Measurements from ENCODE around the gene PTPRD. TPM values are rescaled to one million over a fixed set of nuclear protein-coding genes. Genes with fewer than 3 reads are reported as not detected.

Gene PTPRD
- total RNA-seq, 1 experiment from 2014 or later = not detected

GRCh38 chr9:10104774-10105173 is 508.0 kb downstream of the PTPRD start:
- peaks cover 95% of the 10 kb centered on the region for H3K27me3 Mint-ChIP-seq (ENCODE audit: insufficient read depth, unreplicated experiment)
- no peaks in the 10 kb centered on the region for H3K4me1 Mint-ChIP-seq (ENCODE audit: insufficient read depth, unreplicated experiment)
- intact Hi-C loops (cut with micrococcal nuclease) = no loop called here
- no peaks in the 10 kb centered on the region for H3K36me3 Mint-ChIP-seq (ENCODE audit: insufficient read depth, unreplicated experiment)
- no peaks in the 10 kb centered on the region for H3K9me3 Mint-ChIP-seq (ENCODE audit: unreplicated experiment)
- H3K4me3 Mint-ChIP-seq (ENCODE audit: unreplicated experiment) = no peak overlapping the region
- BruUV-seq (replicated peaks) = no TSS peak
- no peak for TF ChIP-seq CTCF (IDR thresholded peaks at IDR 0.05; ENCODE audit: unreplicated experiment)
- no peak for DNase-seq (ENCODE audit: unreplicated experiment)
- ChIA-PET POLR2A (no interaction called here), CTCF (no interaction called here)
- no peak overlapping the region for H3K27ac Mint-ChIP-seq (ENCODE audit: low read depth, unreplicated experiment)

- BruUV-seq (replicated peaks) = no TSS peak
- H3K4me3 Mint-ChIP-seq (ENCODE audit: unreplicated experiment) = no peak overlapping the region
- DNase-seq (ENCODE audit: unreplicated experiment) = no peak
- H3K4me1 Mint-ChIP-seq (ENCODE audit: insufficient read depth, unreplicated experiment) = no peaks in the 10 kb centered on the region
- CTCF ChIA-PET = no interaction called here
- no peak overlapping the region for H3K27ac Mint-ChIP-seq (ENCODE audit: low read depth, unreplicated experiment)
- intact Hi-C loops (cut with micrococcal nuclease) = no loop called here
- no peaks in the 10 kb centered on the region for H3K9me3 Mint-ChIP-seq (ENCODE audit: unreplicated experiment)
- no peaks in the 10 kb centered on the region for H3K36me3 Mint-ChIP-seq (ENCODE audit: insufficient read depth, unreplicated experiment)
- TF ChIP-seq CTCF (IDR thresholded peaks at IDR 0.05; ENCODE audit: unreplicated experiment) = no peak
- POLR2A ChIA-PET = no interaction called here
- H3K27me3 Mint-ChIP-seq (ENCODE audit: insufficient read depth, unreplicated experiment) = peaks cover 40% of the 10 kb centered on the region
These were observed 517.6 kb downstream of the PTPRD start for GRCh38 chr9:10095208-10095607.

GRCh38 chr9:10094563-10094962 is 518.2 kb downstream of the PTPRD start:
- Mint-ChIP-seq H3K27me3 (ENCODE audit: insufficient read depth, unreplicated experiment) (peaks cover 36% of the 10 kb centered on the region), H3K4me1 (ENCODE audit: insufficient read depth, unreplicated experiment) (no peaks in the 10 kb centered on the region), H3K36me3 (ENCODE audit: insufficient read depth, unreplicated experiment) (no peaks in the 10 kb centered on the region), H3K4me3 (ENCODE audit: unreplicated experiment) (no peak overlapping the region), H3K9me3 (ENCODE audit: unreplicated experiment) (no peaks in the 10 kb centered on the region), H3K27ac (ENCODE audit: low read depth, unreplicated experiment) (no peak overlapping the region)
- POLR2A ChIA-PET = no interaction called here
- CTCF ChIA-PET = no interaction called here
- no peak for DNase-seq (ENCODE audit: unreplicated experiment)
- no peak for TF ChIP-seq CTCF (IDR thresholded peaks at IDR 0.05; ENCODE audit: unreplicated experiment)
- intact Hi-C loops (cut with micrococcal nuclease) = no loop called here
- BruUV-seq (replicated peaks) = no TSS peak

GRCh38 chr9:10080012-10080411 is 532.8 kb downstream of the PTPRD start:
- Mint-ChIP-seq H3K4me1 (ENCODE audit: insufficient read depth, unreplicated experiment) (no peaks in the 10 kb centered on the region), H3K9me3 (ENCODE audit: unreplicated experiment) (no peaks in the 10 kb centered on the region), H3K27ac (ENCODE audit: low read depth, unreplicated experiment) (no peak overlapping the region), H3K4me3 (ENCODE audit: unreplicated experiment) (no peak overlapping the region), H3K27me3 (ENCODE audit: insufficient read depth, unreplicated experiment) (peaks cover 94% of the 10 kb centered on the region), H3K36me3 (ENCODE audit: insufficient read depth, unreplicated experiment) (no peaks in the 10 kb centered on the region)
- POLR2A ChIA-PET = interaction anchor here (0.5 kb wide), 1 partner anchor 147 kb away, joined by 3 read pairs; no protein-coding TSS in a partner anchor
- CTCF ChIA-PET = interaction anchor here (0.7 kb wide), 1 partner anchor 315 kb away, joined by 3 read pairs; no protein-coding TSS in a partner anchor
- no peak for DNase-seq (ENCODE audit: unreplicated experiment)
- no TSS peak for BruUV-seq (replicated peaks)
- no peak for TF ChIP-seq CTCF (IDR thresholded peaks at IDR 0.05; ENCODE audit: unreplicated experiment)
- intact Hi-C loops (cut with micrococcal nuclease) = no loop called here
